Left kidney (tissue), 2 donors: ENCODE results near the gene SLC22A23. TPM values are rescaled to one million over a fixed set of nuclear protein-coding genes. Genes with fewer than 3 reads are reported as not detected.
A peak's percentile ranks its signal among the peaks of the same experiment; 100 is the strongest.

Experiments used
- DNase-seq: peaks from one replicate; pipeline ENCODE4 v3.0.0-alpha.2; 2013
- polyA plus RNA-seq: library from polyadenylated mRNA; unstranded; fragments of 120-200 nt; gene quantifications from one replicate; pipeline ENCODE4 v1.2.1, GENCODE V29; 2013; ENCODE audit not compliant: insufficient read length

The SLC22A23 gene
- polyA plus RNA-seq, 1 donor: 12.8 TPM

DNA sequence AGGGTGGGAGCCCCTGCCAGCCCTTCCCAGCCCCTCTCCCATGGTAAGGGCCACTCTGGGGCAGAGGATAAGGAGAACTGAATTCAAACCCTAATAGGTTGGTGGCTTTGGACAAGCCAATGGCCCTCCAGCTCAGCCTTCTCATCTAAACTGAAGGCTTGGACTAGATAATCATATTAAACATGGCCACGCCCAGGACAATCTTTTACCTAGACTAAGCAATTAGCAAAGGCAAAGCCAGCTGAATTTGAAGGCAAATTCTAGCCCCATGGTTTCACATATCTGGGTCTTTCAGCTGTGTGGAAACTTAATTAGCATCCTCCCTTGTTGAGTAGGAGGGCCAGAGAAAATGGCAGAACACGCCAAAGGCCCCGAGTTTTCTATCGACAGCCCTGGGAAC lies 10.7 kb downstream of the SLC22A23 start:
- DNase-seq: no peak

DNA sequence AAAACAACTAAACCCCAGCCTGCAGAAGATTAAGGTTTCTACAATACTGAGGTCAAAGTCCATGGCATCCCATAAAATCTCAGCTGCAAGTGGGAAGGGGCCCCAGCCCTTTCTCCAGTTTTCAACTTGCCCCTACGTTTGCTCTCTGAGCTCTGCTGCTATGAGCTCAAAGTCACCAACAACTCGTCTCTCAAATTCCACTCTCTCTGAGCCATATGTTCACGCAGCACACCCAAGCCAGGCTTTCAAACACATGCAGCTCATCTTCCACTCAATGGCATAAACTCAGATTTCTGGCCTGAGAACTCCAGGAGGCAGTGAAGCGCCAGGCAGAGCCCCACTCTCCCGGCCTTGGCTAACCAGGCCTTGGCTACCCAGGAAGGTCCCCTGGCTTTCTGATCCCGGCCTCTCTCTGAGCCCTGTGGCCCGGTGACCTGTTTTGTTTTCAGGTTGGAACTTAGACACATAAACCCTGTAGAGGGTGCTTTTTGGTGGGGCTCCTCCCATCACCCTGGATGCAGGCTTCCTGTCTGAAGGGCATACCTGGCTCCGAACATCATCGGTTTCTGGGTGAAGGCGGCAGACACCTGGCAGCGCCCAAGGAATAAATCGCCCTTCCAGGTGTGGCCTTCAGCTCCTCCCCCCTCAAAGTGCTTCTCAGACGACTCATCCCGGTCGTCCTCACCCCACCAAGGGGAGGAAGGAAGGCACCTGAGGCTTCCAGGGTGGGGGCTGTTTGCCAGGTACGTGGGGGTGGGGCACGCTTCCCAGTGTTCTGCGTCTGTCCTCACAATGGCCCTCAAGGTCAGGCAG lies 12.4 kb downstream of the SLC22A23 start:
- DNase-seq: no peak

DNA sequence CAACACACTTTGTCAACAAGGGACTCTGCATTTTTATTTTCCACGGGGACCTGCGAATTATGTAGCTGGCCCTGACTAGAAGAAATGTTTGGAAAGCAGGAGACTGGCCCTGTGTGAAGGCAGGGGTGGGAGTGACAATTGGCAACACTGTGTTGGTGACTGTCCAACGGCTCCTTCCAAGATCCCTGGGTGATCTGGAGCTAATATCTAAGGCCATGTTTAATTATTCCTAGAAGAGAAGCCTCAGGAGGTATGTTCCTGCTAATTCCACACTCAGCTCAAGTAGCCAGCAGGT lies 13.7 kb downstream of the SLC22A23 start:
- no peak for DNase-seq

DNA sequence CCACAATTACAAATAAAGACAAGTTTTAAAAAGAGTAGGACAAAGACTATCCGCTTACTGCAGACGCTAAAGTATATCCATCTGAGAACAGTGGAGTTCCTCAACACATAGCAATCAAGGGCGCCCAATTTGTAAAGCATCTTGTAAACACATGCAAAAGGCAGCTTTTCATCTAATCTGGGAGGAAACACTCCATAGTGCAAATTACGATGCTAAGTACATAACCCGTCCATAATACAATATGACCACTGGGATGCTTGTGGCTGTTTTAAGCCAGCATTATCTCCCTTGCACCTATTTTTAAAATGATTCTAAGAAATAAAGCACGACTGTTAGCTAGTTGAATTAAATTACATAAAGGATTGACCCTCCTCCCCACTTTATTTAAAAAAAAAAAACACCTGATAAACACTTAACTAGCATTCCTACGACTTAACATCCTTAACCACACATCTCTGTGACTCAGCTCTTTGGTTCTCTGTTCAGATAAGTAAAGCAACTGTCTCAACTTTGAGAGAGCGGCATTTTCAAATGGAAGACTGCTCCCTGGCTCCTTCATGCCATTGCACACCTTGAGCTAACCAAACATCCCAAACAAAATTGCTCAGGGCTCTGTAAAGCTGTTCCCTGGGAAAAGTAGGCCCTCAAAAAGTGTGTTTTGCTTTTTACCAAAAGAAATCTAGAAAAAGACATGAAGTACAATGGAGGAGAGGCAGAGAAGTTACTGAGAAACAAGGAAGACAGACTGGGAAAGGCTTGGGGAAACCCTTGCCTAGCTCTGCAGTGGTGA lies 14.2 kb downstream of the SLC22A23 start:
- DNase-seq: no peak

DNA sequence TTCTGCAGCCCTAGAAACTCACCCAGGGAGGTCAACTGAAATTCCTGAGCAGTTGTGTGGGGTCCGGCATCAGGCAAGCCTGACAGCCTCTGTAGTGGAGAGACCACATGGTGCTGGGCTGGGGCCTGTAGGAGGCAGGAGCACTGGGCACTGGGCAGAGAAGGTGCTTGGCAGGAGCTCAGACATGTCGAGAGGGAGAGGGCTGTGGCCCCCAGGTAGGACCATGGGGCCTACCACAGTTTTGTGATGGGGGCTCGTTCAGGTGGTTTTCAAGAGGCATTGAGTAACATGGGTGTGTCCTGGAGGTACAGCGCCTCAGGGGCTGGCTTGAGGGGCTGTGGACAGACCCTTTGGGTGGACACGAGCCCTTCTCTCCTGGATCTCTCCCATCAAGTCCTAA lies 15.9 kb downstream of the SLC22A23 start:
- no peak for DNase-seq

DNA sequence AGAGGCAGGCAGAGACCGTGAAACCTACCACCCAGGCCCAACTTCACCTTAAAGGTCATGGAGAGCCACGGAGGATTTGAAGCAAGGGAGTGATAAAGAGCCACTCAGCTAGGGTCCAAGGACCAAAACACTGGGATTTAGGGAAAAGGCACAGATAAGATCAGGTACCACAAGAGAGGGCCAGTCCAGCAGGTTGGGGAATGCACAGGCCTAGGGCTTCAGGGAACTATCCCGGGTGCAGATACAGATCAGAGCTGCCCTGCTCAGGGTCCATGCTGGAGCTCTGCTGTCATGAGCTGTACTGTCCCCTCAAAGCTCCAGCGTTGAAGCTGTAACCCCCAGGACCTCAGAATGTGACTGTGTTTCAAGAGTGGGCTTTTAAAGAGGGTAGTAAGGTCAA lies 16.9 kb downstream of the SLC22A23 start:
- no peak for DNase-seq

DNA sequence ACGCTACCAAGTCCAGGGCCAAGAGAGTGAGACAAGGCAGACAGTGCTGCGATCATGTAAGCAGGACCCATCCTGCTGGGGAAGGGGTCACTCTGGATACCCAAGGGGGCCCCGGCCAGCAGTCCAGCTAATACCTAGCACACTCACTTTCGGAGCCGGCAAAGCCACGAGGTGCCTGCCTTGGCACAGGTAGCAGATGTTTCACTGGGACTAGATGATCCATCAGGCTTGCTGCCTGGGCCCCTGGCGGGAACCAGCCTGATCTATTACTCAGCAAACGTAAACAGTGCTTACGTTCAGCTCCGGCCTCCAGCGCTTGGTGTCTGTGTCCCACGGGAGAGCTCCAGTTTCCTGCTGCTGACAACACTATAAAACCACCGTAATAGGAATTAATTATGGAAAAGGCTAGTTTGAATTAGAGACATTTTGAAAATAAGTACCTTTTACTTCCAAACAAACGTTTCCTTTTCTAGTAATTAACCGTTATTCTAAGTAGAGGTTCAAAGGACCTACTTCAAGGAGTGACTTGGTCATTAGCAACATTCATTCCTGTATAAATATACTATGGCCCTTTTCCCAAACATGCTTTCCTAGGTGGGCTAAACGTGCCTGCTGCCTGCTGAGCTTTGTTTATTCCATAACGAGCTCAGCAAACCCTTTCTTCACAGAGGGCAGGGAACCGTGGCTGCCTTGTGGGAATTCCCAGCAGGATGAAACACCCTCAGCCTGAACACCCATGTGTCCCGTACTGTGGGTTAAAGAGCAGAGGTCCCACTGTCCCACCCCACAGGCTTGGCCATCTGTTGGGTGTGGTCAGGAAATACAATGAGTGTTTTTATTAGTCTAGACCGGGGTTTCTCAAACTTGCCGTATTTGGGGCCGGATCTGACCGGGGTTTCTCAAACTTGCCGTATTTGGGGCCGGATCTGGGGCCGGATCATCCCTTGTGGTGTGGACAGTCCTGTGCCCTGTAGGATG lies 18.4 kb downstream of the SLC22A23 start:
- peak; percentile 25 for DNase-seq

DNA sequence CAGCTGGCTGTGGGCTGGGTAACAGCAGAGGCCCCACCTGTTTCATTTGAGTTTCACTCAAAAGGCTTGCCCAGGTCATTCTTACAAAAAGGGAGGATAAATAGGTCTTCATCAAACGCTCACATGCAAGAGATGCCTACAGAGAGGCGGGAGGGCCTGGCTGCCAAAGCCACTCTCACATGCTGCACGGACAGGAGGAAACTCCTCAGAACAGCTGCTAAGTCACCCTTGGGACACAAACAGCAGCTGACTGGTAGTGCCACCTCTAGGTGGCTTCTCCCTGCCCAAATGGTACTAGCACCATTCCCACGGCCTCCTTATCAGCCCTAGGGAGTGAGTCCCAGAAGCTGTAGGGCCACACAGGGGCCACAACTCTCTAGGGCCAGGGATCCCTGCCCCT lies 23.8 kb downstream of the SLC22A23 start:
- DNase-seq: no peak

DNA sequence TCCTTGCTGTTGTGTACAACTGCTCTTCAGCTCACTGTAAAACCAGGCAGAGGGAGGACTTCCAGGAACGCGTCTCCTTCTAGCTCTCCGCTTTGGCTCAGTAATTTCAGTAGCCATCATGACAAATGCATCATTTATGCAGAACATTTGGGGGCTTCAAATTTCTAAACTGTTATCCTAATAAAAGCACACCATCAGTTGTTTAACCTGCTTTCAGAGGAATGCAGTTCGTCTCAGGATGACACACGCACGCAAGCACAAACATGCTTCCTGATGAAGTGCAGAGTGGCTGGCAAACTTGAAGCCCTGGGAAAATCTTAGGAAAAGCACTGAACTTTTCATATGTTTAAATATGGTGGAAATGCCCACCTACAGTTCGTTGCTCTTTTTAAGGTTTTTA lies 24.4 kb downstream of the SLC22A23 start:
- no peak for DNase-seq

DNA sequence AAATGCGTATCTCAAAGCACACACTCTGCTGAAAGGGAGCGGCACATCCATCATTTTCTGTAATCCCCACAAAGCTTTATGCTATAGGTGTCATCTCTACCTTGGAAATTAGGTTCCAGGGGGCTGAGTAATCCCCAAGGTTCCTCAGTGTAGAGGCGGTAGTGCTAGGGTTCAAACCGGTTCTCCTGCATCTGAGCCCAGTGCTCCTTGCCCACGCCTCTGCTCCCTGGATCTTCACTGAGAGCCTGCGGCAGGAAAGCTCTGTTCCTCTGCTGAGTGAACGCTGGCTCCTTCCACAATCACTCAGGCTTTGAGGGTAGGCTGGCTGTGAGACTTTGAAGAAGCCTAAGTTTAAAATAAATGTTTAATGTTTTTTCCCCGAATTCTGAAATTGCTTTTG lies 24.9 kb downstream of the SLC22A23 start:
- no peak for DNase-seq

DNA sequence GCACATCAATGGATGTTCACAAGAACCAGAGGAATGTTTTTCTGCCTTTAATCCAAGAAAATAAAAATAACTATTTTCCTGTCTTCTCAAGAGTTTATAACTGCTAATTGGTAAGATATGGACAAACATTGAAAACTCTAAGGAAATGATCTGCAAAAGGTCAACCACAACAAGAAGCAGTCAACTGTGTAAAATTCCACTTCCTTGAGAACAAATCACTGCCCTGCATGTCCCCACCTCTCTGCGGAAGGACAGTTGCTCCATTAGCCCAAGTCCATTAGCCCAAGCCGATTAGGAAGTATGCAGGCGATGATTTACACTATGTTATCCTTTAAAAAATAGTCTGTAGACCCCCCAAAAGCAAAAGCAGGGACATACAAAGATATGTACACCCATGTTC lies 27.6 kb downstream of the SLC22A23 start:
- no peak for DNase-seq

DNA sequence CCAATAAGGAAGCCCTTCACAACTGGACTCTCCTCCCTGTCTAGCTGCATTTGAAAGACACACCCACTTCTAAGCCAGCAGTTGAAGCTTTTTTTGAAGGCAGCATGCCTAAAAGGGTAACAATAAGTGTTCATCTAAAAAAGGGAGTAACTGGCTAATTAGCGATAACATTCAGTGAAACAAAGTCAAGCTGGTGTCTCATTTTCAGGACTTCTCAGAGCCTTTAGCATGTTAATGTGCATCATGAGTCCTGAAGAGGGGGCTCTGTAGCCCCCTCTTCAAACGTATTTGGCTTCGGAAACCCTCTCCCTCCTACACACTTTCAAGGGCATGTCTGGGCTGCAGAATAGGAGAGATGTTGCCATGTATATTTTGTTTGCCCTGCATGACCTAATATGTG lies 28.1 kb downstream of the SLC22A23 start:
- no peak for DNase-seq

DNA sequence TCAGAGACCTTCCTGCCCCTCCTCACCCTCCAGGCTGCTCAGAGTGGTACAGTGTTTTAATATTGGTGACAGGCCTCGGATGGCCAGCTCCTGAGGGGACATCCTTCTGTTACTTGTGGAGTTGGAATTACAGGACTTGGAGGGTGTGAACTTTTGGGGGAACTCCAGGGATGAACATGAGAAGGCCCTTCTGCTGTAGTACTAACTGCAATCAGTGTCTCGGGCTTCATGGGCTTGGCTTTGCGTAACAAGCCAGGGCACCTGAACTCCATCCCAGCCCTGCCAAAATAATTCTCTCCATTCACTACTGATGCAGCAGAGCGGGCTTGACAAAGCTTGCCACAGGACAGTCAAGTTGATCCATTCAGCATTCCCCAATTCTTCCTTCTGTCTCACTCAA lies 28.6 kb downstream of the SLC22A23 start:
- no peak for DNase-seq

DNA sequence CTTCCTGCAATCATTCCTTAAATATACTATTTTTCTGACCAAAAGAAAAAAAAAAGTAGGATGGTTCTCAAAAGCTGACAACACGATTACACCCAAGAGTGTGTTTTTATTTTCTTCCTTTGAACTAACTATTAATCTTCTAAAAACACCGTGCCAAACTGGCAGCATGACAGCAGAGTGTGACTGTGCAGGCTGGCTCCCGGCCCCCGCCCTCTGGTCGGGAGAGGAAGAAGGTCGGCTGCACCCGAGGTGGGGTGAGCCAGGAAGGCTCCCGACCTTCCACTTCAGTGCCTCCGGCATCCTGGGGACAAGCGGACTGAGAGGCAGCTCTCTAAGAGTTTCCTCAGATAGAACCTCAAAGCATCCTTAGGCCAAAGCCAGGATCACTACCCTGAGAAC lies 29.2 kb downstream of the SLC22A23 start:
- DNase-seq: no peak

DNA sequence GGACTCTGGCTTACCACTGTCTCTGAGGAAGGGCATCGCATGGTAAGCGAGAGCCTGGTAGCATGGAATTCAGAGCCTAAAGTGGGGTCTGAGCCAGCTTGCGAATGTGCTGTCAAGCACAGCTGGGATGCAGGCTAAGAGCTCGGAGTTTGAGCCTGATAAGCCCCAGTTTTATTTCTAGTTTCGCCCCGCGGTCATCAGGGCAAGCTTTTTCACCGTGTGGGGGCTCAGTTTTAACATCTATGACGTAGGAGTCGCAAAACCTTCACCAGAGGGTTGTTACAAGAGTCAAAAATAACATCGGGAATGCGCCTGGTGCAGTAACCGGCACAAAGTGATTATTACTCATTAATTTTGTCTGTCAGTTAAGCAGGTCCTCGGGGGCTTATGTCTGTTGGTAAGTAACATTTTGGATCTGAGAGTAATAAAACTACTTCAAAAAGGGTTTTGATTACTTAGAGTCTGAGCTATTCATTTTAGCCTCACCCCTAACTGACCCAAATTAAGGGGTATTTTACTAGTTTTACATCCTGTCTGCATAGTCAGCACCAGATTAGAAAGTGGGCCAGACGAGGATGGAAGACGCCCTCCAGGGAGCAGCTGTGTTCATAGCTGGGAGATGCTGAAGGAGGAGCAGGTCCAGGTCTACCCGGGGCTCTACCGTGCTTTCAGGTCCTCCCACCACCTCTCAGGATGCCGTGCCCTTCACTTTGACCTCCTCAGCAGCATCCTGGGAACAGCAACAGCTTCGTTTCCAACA lies 29.7 kb downstream of the SLC22A23 start:
- no peak for DNase-seq

DNA sequence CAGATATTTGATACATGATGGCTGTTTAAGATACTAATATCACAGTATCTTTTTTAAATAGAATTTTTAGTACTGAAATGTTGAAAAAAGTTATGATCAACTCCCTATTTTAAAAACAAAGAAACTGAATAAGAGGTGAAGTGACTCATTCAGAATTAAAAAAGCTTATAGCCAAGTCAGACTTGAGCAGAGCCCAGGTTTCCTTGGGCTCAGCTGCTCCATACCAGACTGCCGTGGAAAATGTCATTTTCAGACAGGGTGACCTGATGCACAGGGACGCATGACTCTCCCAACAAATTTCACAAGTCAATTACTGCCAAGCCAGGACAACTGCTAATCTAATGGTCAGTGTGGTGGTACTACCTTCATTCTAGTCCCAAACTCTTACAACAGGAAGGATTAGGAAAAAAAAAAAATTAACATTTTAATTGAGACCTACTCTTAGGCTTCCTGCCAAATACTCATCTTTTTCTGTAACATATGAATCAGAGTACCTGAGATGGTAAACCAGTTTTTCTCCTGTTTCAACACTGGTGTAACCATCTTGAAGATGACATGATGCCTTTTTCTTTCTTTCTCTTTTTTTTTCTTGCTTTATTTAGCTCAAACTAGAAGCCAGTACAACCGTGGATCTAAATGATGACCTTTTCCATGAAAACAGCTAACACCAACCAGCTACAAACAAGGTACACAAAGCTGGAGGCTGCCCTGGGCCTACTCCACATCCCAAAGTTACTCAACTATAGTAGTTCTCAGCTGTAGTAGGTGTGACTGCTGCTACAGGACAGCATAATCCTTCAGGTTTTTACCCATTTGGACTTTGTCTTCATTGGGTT lies 30.5 kb downstream of the SLC22A23 start:
- DNase-seq: no peak

DNA sequence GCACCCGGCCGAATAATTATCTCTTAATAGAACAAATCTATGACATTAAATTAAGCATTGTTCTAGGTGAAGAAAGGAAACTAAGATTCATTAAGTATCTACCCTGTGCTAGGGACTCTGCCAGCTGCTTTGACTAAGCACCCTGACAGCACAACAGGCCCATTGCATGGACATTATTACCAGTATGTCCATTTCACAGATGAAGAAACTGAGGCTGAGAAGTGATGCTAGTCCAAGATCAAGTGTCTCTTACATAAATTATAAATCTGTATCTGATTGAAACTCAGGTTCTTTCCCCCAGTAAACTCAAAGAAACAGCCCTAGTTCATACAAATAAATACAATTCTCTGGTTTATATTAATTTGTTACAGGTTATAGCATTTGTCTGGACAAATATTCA lies 31.3 kb downstream of the SLC22A23 start:
- DNase-seq: no peak

DNA sequence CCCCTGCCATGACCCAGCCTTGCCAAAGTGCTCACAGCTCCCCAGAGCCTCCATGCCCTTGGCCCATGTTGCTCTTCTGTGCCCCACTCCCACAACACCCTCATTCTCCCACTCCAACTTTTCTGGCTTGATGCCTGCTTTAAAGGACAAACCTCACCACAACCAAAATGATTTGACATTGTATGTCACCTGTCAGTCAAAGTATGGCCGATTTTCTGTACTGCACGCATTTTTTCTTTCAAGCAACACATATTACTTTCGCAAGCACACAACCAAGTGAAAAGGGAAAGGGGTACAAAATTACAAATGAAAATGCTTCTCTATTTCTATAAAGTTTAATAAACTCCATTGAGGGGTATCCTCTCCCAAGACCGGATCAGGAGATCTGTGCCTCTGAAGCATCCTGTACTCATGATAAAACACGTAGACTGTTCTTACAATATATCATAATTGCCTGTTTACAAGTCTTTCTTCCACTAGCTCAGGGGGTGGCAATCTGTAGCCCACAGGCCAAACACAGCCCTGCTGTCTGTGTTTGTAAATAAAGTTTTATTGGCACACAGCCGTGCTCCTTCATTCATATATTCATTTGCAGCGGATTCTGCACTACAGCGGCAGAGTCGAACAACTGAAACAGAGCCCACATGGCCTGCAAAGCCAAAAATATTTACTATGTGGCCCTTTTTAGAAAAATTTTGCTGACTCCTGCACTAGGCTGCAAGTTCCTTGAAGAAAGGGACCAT lies 32.5 kb downstream of the SLC22A23 start:
- no peak for DNase-seq

DNA sequence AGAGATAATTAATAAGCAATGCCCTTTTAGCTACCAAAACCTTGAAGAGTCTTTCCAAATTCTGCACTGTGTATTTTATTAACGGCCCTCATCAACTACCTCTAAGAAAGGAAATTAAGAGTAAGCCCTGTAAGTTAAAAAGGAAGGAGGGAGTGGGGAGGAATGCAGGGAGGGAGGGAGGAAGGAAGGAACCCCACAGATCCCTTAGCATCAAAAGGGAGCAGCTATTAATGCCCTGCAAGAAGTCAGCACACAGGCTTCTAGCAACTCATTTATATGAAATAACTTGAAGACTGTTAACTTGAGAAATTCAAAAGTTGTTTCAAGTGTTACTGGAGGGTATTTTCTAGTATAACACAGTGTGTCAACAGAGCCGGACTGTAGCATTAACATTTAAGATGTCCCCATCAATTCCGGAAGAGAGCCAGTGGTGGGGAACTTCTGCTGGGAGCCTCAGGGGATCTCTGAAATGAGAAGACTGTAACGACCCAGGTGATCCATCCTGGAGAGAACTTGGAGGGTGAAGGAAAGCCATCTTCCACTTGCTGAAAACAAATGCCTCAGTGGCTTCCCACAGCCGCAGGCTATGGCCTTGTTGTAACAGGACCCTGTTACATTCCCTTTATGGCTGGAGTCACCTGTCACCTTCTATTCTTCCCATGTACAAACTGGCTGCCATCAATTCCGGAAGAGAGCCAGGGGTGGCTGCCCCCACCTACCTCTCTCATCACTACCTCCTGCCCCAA lies 33.2 kb downstream of the SLC22A23 start:
- DNase-seq: no peak
